Measurements from ENCODE around the gene DDX51. TPM values are rescaled to one million over a fixed set of nuclear protein-coding genes. Genes with fewer than 3 reads are reported as not detected.

Gene DDX51
- total and polyA plus RNA-seq, 2 of the 13 experiments (the other 11 are each of a cell fraction or from before 2014, with no cell fraction given), result 10.1 TPM

DNA sequence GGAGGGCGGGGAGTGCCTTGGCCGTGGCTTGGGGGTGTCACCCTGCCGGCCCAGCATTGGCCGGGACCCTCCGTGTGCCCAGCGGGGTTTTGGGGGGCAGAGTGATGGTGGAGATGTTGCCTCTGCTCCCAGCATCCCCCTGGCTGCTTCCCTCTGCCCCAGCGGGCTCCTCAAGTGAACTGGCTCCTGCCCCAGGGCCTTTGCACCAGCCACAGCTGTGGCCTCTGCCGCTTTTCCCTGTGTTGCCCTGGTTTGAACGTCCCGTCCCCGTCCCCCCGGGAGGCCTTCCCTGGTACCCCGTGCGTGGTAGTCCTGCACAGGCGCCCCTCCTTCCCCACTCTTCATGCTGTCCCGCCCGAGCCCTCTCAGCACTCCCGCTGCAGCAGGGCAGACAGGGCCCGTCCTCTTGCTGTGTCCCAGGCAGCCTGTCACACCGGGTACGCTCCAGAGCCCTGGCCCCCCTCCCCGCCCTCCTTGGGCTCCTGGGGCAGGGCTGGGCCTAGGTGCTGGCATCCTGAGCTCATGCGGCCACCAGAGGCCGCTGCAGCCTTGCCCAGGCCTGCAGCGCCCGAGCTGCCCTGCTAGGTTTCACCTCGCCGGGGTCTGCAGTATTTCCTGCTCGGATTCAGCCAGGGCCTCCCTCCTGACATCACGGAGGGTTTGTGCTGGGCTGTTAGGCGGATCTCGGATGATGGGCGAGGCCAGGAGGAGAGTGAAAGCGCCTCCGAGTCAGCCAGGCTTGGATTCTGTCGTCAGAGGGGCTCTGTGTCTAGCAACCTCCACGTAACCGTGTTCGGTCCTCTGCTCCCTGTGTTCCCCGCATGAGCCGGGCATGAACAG lies 9.6 kb upstream of the DDX51 start (continued):
- TF ChIP-seq, protein P1, sequence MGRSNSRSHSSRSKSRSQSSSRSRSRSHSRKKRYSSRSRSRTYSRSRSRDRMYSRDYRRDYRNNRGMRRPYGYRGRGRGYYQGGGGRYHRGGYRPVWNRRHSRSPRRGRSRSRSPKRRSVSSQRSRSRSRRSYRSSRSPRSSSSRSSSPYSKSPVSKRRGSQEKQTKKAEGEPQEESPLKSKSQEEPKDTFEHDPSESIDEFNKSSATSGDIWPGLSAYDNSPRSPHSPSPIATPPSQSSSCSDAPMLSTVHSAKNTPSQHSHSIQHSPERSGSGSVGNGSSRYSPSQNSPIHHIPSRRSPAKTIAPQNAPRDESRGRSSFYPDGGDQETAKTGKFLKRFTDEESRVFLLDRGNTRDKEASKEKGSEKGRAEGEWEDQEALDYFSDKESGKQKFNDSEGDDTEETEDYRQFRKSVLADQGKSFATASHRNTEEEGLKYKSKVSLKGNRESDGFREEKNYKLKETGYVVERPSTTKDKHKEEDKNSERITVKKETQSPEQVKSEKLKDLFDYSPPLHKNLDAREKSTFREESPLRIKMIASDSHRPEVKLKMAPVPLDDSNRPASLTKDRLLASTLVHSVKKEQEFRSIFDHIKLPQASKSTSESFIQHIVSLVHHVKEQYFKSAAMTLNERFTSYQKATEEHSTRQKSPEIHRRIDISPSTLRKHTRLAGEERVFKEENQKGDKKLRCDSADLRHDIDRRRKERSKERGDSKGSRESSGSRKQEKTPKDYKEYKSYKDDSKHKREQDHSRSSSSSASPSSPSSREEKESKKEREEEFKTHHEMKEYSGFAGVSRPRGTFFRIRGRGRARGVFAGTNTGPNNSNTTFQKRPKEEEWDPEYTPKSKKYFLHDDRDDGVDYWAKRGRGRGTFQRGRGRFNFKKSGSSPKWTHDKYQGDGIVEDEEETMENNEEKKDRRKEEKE (IDR thresholded peaks at IDR 0.05), result no peak
- TF ChIP-seq ZFAT (CRISPR knock-in tag; conservative IDR thresholded peaks at IDR 0.05), result no peak
- TF ChIP-seq ZNF251 (CRISPR knock-in tag; IDR thresholded peaks at IDR 0.05), result no peak
- TF ChIP-seq, protein P2, sequence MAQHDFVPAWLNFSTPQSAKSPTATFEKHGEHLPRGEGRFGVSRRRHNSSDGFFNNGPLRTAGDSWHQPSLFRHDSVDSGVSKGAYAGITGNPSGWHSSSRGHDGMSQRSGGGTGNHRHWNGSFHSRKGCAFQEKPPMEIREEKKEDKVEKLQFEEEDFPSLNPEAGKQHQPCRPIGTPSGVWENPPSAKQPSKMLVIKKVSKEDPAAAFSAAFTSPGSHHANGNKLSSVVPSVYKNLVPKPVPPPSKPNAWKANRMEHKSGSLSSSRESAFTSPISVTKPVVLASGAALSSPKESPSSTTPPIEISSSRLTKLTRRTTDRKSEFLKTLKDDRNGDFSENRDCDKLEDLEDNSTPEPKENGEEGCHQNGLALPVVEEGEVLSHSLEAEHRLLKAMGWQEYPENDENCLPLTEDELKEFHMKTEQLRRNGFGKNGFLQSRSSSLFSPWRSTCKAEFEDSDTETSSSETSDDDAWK (CRISPR knock-in tag; IDR thresholded peaks at IDR 0.05), result no peak
- no peak for TF ChIP-seq MEIS1 (CRISPR knock-in tag; IDR thresholded peaks at IDR 0.05; ENCODE audit: borderline replicate concordance)
- no peak for TF ChIP-seq ZNF7 (CRISPR knock-in tag; IDR thresholded peaks at IDR 0.05)
- peak; percentile 77 for TF ChIP-seq AGO2 (optimal IDR thresholded peaks at IDR 0.05; ENCODE audit: low read depth, low read length)
- no peak for TF ChIP-seq RFXAP (CRISPR knock-in tag; IDR thresholded peaks at IDR 0.05; ENCODE audit: borderline replicate concordance)
- TF ChIP-seq, protein P3, sequence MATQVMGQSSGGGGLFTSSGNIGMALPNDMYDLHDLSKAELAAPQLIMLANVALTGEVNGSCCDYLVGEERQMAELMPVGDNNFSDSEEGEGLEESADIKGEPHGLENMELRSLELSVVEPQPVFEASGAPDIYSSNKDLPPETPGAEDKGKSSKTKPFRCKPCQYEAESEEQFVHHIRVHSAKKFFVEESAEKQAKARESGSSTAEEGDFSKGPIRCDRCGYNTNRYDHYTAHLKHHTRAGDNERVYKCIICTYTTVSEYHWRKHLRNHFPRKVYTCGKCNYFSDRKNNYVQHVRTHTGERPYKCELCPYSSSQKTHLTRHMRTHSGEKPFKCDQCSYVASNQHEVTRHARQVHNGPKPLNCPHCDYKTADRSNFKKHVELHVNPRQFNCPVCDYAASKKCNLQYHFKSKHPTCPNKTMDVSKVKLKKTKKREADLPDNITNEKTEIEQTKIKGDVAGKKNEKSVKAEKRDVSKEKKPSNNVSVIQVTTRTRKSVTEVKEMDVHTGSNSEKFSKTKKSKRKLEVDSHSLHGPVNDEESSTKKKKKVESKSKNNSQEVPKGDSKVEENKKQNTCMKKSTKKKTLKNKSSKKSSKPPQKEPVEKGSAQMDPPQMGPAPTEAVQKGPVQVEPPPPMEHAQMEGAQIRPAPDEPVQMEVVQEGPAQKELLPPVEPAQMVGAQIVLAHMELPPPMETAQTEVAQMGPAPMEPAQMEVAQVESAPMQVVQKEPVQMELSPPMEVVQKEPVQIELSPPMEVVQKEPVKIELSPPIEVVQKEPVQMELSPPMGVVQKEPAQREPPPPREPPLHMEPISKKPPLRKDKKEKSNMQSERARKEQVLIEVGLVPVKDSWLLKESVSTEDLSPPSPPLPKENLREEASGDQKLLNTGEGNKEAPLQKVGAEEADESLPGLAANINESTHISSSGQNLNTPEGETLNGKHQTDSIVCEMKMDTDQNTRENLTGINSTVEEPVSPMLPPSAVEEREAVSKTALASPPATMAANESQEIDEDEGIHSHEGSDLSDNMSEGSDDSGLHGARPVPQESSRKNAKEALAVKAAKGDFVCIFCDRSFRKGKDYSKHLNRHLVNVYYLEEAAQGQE (IDR thresholded peaks at IDR 0.05; ENCODE audit: borderline replicate concordance in 1 of 2, low read depth in 1 of 2, low read length in 2 of 2), result no peak
- TF ChIP-seq U2AF1 (optimal IDR thresholded peaks at IDR 0.05; ENCODE audit: low read depth, low read length), result no peak
- TF ChIP-seq FOSL2 (CRISPR knock-in tag; IDR thresholded peaks at IDR 0.05), result no peak
- no peak for TF ChIP-seq ZSCAN21 (CRISPR knock-in tag; IDR thresholded peaks at IDR 0.05; ENCODE audit: borderline replicate concordance)
- no peak for TF ChIP-seq MAFG (CRISPR knock-in tag; IDR thresholded peaks at IDR 0.05)
- TF ChIP-seq ZNF124 (CRISPR knock-in tag; IDR thresholded peaks at IDR 0.05), result no peak
- TF ChIP-seq SMAD9 (CRISPR knock-in tag; IDR thresholded peaks at IDR 0.05), result no peak
- no peak for TF ChIP-seq NCOA5 (CRISPR knock-in tag; IDR thresholded peaks at IDR 0.05)
- peak; percentile 46; the same call in 1 of the 2 replicates for TF ChIP-seq SETDB1 (CRISPR knock-in tag; IDR thresholded peaks at IDR 0.05; ENCODE audit: borderline replicate concordance)
- TF ChIP-seq PHF21A (CRISPR knock-in tag; IDR thresholded peaks at IDR 0.05), result no peak
- no peak for TF ChIP-seq RFXANK (CRISPR knock-in tag; IDR thresholded peaks at IDR 0.05)
- TF ChIP-seq ISL2 (CRISPR knock-in tag; IDR thresholded peaks at IDR 0.05), result no peak
- no peak for TF ChIP-seq NPAS2 (CRISPR knock-in tag; IDR thresholded peaks at IDR 0.05; ENCODE audit: borderline replicate concordance)
